ENCODE results near the gene IDH3G.

The IDH3G gene

DNA sequence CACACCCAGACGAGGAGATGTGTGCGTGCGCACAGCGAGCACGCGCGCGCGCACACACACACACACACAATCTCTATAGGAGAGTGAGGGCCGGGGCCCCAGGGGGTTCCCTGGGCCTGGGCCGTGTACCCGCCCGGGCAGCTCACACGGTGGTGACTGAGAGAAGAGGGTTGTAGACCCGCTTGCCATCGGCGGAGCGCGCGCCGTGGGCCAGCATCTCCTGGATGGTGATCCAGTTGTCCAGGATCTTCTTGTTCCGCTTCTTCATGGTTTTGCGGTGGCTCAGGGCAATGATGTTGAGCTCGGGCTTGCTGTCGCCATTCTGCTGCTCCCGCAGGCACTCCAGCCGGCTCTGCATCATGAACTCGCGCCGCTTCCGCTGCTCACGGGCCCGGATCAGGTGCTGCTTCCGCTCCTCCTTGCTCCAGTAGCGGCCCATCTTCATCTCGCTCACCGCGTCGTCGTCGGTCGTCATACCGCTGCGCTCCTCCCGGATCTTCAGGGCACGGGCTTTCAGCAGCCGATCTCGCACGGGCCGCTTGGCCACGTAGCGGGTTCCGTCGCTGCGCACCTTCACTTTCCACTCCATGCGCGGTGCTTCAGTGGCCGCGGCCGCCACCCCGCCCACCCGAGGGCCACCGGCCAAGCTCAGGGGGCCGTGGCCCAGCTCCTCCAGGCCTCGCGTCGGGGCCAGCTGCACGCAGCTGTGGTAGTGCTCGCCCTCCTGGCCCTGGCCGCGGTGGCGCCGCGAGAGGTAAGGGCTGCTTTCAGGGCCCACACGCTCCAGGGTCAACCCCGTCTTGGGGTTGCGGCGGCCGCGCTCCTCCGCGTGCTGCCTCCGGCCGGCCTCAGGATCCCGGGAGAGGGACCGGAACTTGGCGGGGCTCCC lies 9.3 kb upstream of the IDH3G start:
- no peak for TF ChIP-seq GATA3 (IDR thresholded peaks at IDR 0.05; ENCODE audit: low read depth, low read length)
- TF ChIP-seq GATA2 (IDR thresholded peaks at IDR 0.05; ENCODE audit: low read depth, low read length): no peak

DNA sequence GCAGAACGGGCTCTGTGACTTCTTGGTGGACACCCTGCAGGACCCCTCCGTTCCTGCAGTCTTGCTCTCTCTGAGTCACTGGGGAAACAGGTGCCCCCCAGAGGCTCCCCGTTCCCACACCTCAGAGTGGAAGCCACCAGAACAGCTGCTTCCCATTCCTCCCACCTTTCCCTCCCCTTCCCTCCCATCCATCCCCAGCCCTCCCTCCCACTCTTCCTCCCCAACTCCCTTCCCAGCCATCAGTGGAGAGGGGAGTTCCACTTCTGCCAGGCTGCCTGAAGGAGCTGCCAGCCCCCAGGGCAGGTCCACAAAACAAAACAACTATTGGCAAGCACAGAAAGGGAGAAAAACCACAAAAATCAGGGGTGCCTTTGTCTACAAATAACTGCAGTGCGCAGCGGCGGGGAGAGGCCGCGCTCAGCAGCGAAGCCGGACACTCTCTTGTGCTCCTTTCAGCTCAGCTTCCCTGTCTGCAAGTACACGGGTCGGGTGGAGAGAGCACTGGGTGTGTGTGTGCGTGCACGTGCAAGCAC lies 8.4 kb upstream of the IDH3G start:
- TF ChIP-seq GATA3 (IDR thresholded peaks at IDR 0.05; ENCODE audit: low read depth, low read length) (no peak), GATA2 (IDR thresholded peaks at IDR 0.05; ENCODE audit: low read depth, low read length) (no peak)

DNA sequence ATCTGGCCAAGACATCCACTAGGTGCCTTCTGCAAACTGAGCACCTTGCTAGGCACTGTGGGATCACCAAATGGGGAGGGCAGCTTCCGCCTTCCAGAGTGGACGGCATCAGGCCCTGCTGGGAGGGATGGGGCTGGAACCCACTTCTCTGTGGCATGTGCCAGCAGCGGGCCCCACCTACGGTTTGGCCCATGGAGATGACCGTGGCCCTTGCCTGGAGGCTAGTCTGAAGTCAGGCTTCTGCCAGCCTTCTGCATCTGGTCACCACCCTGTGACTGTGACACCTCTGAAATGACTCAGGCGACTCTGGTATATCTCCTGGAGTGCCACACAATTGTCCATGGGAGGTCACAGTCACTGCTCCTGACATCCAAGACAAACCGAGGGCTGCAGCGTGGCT lies 7.5 kb upstream of the IDH3G start:
- TF ChIP-seq GATA3 (IDR thresholded peaks at IDR 0.05; ENCODE audit: low read depth, low read length) (no peak), GATA2 (IDR thresholded peaks at IDR 0.05; ENCODE audit: low read depth, low read length) (no peak)

DNA sequence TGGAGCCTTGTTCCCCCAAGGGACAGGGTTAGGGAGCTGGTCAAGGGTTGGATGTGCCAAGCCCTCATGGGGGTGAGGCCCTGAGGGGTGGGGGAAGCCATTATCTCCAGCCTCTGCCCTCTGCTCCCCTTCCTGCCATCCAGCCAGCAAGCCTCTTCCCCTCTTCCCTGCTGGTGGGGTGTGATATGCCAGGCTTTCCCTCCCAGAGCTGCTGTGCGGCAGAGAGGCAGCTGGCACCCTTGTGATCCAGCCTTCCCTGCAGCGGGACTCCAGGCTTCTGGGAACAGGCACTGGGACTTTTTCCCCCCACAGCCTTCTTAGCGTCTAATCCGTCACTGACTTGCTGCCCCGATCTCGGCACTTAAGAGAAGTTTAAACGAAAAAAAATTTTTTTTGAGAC lies 6.6 kb upstream of the IDH3G start:
- TF ChIP-seq GATA3 (IDR thresholded peaks at IDR 0.05; ENCODE audit: low read depth, low read length) (no peak), GATA2 (IDR thresholded peaks at IDR 0.05; ENCODE audit: low read depth, low read length) (no peak)

DNA sequence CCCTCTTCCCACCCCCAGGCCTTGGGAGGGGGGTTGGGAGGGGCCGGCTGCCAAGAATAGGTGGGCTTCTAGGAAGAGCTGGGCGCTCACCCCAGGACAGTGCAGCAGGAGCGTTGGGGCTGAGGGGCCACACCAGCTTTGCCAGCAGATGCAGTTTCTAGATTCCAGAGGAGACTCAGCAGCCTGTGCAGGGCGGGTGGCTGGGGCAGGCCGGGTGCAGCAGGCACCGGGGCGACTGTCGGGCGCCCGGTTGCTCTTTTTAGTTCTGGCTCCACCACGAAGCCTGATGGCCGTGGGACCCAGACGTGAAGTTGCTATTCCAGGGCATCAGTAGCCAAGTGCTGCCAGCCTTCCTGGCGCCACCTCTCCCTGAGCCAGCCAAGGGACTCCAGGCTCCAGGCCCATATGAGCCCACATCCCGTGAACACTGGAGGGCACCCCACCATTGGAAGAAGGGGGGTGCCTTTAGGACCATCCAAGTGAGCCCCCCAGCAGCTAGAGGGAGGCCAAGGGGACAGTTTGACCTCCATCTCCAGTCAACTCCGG lies 6.1 kb upstream of the IDH3G start:
- no peak for TF ChIP-seq GATA2 (IDR thresholded peaks at IDR 0.05; ENCODE audit: low read depth, low read length)
- no peak for TF ChIP-seq GATA3 (IDR thresholded peaks at IDR 0.05; ENCODE audit: low read depth, low read length)

DNA sequence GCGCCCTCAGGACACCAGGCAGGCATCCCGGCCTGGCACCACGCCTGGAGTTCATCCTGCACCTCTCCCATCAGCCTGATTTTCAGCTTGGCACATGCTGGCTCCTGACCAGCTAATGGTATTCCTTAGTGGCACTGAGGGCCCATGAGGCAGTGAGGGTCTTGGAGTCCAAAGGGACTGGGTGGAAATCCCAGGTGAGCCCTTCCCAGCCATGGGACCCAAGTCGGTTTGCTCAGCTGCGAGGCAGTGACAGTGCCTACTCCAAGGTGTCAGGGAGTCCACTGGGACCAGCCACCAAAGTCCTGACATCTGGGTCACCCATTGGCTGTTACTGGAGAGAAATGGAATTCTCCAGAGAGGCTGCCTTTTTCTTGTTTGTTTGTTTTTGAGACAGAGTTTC lies 5.2 kb upstream of the IDH3G start:
- no peak for TF ChIP-seq GATA3 (IDR thresholded peaks at IDR 0.05; ENCODE audit: low read depth, low read length)
- no peak for TF ChIP-seq GATA2 (IDR thresholded peaks at IDR 0.05; ENCODE audit: low read depth, low read length)

DNA sequence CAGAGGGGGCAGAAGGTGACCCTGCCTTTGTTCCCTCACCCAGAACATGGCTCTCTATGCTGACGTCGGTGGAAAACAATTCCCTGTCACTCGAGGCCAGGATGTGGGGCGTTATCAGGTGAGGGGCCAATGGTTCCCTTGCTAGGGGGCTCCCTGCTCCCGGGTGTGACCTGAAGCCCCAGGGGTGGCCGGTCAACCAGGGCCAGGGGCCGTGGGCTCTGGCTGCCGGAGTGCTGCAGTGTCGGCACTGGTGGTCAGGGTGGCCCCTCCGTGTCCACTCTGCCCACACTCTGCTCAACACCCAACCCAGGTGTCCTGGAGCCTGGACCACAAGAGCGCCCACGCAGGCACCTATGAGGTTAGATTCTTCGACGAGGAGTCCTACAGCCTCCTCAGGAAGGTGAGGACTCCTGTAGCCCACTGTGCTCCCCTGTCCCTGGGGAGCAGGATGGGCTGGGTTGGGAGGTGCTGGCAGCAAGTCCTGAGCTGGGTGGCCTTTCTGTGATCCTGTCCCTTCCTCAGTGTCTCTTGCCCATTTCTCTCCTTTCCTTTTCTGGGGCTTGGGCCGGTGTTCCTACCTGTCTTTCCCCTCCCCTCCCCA lies 3.3 kb upstream of the IDH3G start:
- TF ChIP-seq GATA2 (IDR thresholded peaks at IDR 0.05; ENCODE audit: low read depth, low read length): no peak
- TF ChIP-seq GATA3 (IDR thresholded peaks at IDR 0.05; ENCODE audit: low read depth, low read length): no peak

DNA sequence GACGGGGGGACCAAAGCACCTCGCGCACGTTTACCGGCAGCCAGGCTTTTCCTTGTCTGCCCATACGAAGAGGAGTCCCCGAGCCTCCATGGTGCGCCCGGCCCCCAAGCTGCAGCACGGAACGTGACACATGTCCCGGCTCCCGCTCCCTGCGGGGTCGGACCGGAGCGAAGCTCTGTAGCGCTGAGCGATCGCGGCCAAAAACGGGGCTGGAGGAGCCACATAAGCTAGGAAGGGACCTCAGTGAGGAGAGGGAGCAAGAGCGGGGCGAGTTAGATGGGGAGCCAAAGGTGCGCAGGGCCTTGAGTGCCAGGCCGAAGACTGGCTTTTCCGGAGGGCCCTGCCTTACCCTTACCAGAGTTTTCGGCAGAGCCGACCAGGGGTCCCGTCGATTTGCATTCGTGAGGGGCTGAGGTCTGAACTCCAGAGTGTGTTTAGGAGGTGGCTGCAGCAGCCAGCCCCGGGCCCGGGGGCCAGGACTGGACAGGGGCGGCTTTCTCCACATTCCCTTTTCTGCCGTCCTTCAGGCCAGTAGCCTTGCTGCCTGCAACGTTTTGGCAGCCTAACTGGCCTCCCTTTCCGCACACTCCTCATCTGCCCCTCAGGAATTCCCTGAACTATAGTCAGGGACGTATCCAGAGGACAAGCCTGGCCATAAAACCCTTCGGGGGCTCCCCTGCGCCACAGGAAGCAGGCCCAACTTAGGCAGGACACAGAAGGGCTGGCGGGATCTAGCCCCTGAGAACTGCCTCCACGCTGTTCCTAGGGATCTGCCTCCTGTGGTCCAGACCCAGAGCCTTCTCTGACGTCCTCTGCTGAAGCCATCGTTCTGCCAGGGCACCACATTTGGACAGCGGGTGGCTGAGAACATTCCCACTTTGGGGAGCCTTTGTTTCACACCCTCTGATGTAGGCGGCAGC lies 982 bp upstream of the IDH3G start:
- TF ChIP-seq GATA2 (IDR thresholded peaks at IDR 0.05; ENCODE audit: low read depth, low read length): no peak
- TF ChIP-seq GATA3 (IDR thresholded peaks at IDR 0.05; ENCODE audit: low read depth, low read length): no peak

DNA sequence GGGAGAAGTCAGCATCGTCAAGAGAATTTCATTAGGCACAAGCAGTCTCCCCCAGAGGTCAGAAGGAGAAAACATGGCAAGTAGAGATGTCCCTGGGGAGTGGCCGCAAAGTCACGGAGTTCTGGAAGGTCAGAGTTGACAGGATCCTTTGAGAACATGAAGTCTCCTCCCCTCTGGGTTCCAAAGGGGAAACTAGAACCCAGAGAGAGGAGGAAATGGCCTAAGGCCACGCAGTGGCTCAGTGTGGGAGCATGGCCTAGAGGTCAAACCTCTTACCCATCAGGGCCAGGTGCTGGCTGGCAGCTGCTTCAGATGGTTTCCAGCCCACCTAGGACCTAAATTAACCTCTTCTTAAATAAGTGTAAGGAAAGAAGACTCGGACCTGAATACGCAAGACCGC lies 884 bp downstream of the IDH3G start:
- TF ChIP-seq GATA2 (IDR thresholded peaks at IDR 0.05; ENCODE audit: low read depth, low read length) (no peak), GATA3 (IDR thresholded peaks at IDR 0.05; ENCODE audit: low read depth, low read length) (no peak)

DNA sequence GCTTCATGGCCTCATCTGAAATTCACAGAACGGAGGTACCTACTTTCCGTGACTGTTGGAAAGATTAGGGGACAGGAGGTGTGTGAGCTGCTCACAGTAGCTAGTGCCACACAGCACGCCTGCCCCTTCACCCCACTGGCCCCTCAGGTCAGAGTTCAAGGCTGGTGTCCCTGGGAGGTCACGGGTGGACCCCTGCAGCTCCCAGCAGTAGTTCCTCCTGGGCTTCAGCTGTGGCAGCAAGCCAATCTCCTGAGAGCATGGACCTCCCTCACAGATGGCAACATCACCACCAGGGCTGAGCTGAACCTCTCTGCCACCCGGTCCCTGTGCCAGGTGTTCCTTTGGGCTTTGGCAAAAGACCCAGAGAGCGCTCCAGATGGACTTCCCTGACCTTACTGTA lies 1.8 kb downstream of the IDH3G start:
- TF ChIP-seq GATA3 (IDR thresholded peaks at IDR 0.05; ENCODE audit: low read depth, low read length) (no peak), GATA2 (IDR thresholded peaks at IDR 0.05; ENCODE audit: low read depth, low read length) (no peak)

DNA sequence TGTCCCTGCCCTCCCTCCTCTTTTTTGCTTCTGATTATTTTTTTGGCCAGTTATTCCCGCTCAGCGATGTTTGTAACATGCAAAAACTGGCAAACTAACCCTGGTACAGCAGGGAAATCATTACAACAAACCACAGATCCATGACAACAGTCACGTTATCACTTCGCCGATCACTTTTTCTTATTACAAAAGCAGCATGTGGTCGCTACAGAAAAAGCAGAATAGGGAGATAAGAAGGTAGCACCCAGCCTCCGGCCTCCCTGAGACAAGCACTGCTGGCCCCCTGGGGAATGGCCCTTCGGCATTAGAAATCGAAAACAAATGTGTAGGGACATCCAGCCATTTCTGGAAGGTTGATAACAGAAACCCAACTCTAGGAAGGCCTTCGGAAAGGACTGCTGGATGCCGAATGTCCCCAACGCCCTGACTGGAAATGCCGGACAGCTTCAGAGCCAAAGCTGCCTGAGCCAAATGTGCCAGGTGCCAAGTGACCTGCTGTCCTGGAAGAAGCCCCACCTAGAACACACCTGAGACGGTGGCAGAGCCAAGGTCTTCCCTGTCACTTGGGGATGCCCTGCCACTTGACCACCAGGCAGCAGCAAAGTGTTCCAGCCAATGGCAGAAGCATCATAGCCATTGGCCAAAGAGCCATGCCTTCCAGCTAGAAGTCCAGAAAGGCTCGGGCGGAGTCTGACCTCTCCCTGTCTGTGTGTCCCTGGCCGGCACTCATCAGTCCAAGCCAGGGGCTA lies 2.9 kb downstream of the IDH3G start:
- TF ChIP-seq GATA2 (IDR thresholded peaks at IDR 0.05; ENCODE audit: low read depth, low read length) (peak; percentile 82), GATA3 (IDR thresholded peaks at IDR 0.05; ENCODE audit: low read depth, low read length) (no peak)

DNA sequence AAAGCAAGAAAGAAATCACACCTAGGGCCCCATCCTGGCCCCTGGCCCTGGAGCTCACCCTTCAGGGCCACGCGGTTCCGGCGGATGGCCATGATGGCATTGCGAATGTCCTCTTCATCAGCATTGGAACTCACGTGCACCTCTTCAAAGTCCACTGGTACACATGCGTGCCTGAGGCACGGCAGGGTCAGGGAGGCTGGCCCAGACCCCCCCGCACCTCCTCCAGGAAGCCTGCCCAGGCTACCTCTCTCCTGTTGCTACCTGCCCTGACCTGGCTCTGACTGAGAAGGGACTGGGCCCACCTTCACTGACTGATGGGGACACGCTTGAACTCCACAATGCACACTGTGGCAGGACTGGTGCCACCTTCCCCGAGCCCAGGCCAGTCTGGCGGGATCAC lies 4.5 kb downstream of the IDH3G start:
- TF ChIP-seq GATA2 (IDR thresholded peaks at IDR 0.05; ENCODE audit: low read depth, low read length) (no peak), GATA3 (IDR thresholded peaks at IDR 0.05; ENCODE audit: low read depth, low read length) (no peak)

DNA sequence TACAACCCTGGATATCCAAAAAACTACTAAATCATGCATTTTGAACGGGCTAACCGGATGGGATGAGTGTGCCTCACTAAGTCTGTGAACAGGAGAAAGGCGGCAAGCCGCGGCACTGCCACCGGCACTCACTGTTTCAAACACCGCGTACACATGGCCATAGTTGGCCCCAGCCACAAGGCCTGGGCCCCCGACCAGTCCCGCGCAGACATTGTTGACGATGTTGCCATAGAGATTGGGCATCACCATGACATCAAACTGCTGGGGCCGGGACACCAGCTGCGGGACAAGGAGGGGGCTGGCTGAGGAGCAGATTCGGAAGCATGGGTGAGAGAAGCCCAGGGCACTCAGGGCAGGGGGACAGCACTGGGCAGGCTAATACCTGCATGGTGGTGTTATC lies 7.5 kb downstream of the IDH3G start:
- TF ChIP-seq GATA2 (IDR thresholded peaks at IDR 0.05; ENCODE audit: low read depth, low read length) (no peak), GATA3 (IDR thresholded peaks at IDR 0.05; ENCODE audit: low read depth, low read length) (no peak)
